ENCODE results near the gene IPO4.

DNA sequence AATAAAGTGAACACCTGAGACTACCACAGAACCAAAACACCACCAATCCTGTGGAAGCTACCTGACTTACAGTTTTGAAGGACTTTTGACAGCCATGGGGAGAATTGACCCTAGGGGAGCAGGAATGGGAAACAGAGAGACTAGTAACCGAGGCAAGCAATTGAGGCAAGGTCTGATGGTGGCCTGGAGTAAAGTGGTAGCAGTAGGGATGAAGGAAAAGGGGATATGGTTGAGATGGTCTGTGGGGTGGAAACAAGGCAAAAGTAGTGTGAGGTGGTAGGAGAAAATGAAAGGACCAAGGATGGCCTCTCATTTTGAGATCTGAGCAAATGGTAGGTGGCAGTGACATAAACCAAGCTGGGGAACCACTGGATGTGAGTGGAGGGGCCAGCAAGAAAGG, 31.8 kb downstream of the IPO4 start:
- no peak for TF ChIP-seq SRF (IDR thresholded peaks at IDR 0.05; ENCODE audit: low read depth)
- TF ChIP-seq POLR2A (IDR thresholded peaks at IDR 0.05; ENCODE audit: borderline replicate concordance, extremely low read depth, insufficient read depth, insufficient read length), result no peak
- TF ChIP-seq, protein P1, sequence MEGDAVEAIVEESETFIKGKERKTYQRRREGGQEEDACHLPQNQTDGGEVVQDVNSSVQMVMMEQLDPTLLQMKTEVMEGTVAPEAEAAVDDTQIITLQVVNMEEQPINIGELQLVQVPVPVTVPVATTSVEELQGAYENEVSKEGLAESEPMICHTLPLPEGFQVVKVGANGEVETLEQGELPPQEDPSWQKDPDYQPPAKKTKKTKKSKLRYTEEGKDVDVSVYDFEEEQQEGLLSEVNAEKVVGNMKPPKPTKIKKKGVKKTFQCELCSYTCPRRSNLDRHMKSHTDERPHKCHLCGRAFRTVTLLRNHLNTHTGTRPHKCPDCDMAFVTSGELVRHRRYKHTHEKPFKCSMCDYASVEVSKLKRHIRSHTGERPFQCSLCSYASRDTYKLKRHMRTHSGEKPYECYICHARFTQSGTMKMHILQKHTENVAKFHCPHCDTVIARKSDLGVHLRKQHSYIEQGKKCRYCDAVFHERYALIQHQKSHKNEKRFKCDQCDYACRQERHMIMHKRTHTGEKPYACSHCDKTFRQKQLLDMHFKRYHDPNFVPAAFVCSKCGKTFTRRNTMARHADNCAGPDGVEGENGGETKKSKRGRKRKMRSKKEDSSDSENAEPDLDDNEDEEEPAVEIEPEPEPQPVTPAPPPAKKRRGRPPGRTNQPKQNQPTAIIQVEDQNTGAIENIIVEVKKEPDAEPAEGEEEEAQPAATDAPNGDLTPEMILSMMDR (IDR thresholded peaks at IDR 0.05 in 2 of 3, conservative IDR thresholded peaks at IDR 0.05 in 1 of 3; ENCODE audit: borderline replicate concordance in 1 of 3, insufficient read depth in 1 of 3, low read depth in 2 of 3, low read length in 2 of 3), result no peak
- TF ChIP-seq, protein P2, sequence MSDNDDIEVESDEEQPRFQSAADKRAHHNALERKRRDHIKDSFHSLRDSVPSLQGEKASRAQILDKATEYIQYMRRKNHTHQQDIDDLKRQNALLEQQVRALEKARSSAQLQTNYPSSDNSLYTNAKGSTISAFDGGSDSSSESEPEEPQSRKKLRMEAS (IDR thresholded peaks at IDR 0.05), result no peak
- no peak for TF ChIP-seq SP1 (IDR thresholded peaks at IDR 0.05; ENCODE audit: low read depth)
- TF ChIP-seq YY1 (IDR thresholded peaks at IDR 0.05; ENCODE audit: extremely low read depth, insufficient replicate concordance, low read depth, low read length), result no peak
- TF ChIP-seq TCF7L2 (IDR thresholded peaks at IDR 0.05; ENCODE audit: borderline replicate concordance, extremely low read depth, insufficient read depth, insufficient read length), result no peak
